GM18867 (cell line): ENCODE results near the gene MRTFA.
A peak's percentile ranks its signal among the peaks of the same experiment; 100 is the strongest.
"Not testable (repeated sequence)": the region's sequence is repeated elsewhere in the genome, so short reads cannot be mapped to it uniquely, and the experiment has no call there.

Source experiments
- ATAC-seq: cut with Tn5 transposase; IDR thresholded peaks from one replicate; pipeline ENCODE4 v1.9.1; 2021; ENCODE audit warnings: mild to moderate bottlenecking, moderate library complexity; ENCODE audit not compliant: unreplicated experiment

Gene MRTFA

DNA sequence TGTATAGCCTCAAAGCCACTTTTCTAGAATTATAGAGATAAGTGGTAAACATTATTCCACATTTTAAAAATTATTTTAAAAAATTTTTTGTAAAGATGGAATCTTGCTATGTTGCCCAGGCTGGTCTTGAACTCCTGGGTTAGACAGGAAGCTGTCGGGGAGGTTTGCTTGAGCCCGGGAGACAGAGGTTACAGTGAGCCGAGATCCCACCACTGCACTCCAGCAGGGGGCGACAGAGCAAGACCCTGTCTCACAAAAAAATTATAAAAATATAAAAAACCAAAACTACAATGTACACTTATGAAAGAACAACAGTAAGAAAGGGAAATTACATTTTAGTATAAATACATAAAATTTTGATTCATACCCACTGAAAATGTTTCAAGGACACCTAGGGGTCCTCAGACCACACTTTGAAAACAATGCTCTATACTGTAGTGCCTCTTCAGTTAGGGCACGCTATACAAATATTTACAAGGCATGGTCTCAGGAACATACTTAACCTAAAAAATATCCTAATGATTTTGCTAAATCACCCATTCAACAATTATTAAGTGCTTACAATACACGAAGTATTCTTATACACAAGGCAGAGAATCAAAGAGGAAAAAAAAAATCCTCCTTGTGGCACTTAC is 111.2 kb downstream of the MRTFA start:
- ATAC-seq, result no peak

DNA sequence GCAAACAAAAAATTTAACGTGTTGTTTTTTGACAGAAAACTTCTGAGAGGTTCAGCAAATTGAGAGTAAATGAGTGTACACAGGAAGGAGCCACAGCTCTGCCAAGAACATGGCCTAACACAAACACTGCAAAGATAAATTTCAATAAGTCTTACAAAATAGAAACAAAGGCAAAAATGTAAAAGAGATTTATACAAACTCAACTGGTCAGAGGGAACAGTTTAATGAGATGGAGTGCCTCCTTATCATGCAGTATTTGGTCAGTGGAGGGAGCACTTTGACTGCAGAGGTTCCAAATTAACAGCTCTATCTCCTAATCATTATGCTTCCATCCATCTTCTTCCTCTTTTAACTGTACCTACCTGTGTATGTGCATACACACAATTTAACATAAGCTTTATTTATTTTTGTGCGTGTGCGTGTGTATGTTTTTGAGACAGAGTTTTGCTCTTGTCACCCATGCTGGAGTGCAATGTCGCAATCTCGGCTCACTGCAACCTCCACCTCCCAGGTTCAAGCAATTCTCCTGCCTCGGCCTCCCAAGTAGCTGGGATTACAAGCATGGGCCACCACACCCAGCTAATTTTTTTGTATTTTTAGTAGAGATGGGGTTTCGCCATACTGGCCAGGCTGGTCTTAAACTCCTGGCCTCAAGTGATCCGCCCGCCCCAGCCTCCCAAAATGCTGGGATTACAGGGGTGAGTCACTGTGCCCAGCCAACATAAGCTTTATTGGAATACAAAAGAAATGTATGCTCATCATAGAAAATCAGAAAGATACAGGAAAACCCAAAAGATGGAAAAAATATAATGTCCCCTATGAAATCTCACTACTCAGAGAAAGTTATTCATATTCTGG is 111.9 kb downstream of the MRTFA start:
- no peak for ATAC-seq

DNA sequence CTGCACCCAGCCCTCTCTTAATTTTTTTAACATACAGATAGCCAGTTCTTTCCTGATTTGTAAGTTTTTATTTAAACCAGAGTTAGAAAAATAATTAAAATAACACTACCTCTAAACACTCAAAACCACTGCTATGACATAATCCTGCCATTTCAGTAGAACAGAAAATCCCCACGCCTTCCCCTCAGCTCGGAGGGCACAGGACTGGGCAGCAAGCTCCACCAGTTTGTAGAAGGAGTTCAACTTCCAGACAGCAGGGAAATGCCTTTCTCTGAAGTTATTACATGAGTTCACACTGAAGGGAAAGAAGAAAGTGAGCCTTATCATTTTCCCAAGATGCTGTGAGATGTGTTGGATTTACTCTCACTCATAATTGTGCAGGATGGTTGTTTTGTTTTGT is 114.4 kb downstream of the MRTFA start:
- no peak for ATAC-seq

DNA sequence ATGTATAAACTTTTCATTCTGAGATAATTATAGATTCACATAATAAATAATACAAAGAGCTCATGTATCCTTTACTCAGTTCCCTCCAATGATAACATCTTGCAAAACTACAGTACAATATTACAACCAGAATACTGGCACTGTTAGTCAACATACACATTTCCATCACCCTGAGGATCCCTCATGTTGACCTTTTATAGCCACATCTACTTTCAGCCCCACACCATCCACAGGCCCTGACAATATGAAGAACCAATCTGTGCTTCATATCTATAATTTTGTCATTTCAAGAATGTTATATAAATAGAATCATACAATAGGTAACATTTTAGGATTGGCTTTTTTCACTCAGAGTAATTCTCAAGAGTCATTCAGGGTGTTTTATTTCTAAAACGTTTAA is 115.5 kb downstream of the MRTFA start:
- no peak for ATAC-seq

DNA sequence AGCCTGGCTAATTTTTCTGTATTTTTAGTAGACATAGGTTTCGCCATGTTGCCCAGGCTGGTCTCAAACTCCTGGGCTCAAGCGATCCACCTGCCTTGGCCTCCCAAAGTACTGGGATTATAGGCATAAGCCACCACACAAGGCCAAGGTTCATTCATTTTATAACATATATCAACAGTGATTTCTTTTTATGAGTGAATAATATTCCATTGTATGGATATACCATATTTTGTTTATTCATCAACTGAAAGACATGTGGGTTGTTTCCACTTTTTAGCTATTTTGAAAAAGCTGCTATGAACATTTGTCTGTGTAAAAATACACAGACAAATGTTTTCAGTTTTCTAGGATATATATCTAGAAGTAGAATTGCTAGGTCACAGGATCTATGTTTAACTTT is 116.0 kb downstream of the MRTFA start:
- no peak for ATAC-seq

DNA sequence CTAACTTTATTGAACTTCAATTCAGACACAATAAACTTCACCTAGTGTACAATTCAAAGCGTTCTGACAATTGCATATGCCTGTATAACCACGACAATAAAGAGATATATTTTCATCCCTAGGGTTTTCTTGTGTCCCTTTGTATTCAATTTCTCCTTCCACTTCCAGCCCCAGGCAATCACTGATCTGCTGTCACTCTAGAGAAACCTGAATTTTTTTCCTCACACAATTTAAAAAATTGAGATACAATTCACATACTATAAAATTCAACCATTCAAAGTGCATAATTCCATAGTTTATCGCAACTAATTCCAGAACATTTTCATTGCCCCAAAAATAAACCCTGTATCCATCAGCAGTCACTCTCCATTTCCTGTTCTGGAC is 116.6 kb downstream of the MRTFA start:
- no peak for ATAC-seq

DNA sequence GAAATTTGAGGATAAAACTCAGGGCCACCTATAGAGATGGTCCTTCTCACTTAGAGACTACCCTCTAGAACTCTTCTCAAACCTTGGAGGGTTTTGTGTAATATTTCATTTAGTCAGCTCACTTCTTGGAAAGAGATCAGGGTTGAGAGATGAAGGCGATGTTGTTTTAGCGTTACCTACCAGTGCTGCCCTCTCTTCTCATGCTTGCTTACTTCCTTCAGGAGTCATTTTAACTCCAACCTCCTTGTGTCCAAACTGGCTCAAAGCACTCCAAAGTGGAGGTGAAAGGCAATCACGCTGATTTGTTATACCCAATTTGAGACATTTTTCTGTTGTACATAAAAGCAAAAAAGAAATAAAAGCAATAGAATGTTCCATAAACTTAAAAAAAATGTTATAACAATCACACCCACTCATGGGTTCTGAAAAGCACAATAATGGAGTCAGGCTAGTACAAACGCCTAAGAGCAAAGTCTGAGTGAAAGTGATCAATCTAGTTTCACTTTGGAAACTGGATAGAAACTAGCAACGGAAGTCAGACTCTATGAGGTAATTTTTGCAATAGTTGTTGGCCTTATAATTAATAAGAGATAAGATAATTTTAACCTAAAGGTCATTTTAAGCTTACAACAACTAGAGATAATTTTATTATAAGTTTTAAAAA is 117.1 kb downstream of the MRTFA start:
- ATAC-seq, result peak; percentile 69

DNA sequence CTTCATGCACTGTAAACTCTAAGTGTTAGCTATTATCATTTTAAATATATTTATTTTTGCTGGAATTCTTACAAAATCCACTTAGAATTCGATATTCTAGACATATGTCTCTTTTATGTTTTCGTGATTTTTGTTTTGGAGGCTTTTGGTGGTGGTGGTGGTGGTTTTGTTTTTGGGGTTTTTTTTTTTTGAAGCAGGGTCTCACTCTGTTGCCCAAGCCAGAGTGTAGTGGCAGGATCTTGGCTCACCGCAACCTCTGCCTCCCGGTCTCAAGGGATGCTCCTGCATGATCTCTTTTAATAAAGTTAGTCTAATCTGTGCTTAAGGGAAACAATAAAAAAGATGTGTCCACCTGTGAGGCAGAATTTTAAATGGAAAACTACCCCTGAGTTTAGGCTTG is 117.7 kb downstream of the MRTFA start:
- no peak for ATAC-seq

DNA sequence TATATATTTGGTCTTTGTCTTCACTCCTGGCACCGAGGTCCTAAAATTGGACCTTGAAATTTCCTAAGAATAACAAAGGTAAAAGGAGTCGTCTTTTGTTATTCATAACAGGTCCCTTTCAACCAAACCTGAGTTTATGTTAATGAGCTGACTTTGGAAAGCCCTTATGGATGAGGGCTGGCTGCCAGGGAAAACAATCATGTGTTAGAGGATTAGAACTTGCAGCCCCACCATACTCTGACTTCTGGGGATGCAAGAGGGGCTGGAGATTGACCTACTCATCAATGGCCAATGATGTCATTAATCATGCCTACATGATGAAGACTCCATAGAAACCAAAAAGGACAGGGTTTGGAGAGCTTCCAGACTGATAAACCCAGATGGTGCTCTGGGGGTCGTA is 118.9 kb downstream of the MRTFA start:
- ATAC-seq, result no peak

DNA sequence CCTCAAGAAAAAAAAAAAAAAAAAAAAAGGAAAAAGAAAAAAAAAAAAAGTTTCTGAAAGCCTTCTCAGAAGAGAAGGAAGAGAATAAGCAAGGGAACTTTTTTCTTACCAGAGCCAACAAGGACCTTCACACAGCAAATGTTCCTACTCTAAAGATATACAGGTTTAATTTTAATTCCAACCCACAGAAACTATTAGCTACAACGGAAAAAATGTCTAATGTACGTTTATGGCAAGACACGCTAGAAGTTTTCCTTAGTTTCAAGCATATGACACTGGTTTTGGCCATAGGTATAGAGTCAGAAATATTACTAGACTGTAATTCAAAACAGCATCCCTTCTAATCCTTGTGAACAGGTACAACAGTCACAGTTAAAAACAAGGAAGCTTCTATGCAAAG is 120.1 kb downstream of the MRTFA start:
- no peak for ATAC-seq

DNA sequence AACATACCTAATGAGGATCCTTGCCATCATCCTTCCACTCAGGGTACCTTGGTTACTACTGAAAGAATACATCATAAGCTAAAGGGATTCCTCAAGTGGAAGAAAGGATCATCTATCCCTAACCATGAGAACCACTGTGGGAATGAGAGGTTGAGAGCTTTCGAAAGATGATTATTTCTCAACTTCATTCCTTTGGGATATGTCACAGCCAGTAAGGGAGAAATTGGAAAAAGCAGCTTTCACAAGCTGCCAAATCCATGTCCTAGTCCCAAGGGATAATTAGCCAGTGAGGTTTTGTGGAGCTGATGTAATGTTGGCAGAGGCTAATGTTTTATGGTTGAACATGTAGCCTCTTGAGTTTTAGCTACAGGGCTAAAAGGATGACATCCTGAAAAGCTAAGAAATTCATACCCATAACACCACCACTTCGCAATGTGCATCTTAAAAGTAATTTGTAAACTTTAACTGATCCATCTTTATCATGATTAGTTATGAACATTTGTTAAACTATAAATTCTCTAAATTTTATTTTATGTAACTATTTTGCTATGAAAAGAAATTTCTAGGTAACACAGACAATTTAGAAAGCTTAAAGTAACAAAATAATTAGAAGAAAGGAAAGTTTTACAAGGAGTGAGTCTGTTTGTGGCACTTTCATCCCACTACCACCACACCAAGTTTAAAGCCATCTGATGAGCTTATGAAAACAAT is 123.9 kb downstream of the MRTFA start:
- ATAC-seq, result no peak

DNA sequence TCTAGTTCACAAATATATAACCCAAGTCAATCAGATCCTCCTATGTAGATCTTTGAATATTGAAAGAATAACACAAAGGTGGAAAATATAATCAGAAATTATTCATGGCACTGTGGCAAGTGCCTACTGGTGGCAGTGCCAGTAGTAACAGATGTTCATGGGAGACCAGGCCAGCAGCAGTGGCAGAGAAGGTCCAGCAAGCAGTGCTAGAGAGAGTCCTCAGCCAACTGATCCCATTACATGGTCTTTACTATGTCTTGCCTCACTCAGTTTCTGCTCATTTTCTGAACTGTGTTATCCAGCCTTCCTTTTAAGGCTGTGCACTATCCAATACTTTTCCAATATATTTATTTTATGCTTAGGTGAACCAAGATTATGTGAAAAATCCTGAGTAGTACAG is 124.9 kb downstream of the MRTFA start:
- ATAC-seq, result no peak

DNA sequence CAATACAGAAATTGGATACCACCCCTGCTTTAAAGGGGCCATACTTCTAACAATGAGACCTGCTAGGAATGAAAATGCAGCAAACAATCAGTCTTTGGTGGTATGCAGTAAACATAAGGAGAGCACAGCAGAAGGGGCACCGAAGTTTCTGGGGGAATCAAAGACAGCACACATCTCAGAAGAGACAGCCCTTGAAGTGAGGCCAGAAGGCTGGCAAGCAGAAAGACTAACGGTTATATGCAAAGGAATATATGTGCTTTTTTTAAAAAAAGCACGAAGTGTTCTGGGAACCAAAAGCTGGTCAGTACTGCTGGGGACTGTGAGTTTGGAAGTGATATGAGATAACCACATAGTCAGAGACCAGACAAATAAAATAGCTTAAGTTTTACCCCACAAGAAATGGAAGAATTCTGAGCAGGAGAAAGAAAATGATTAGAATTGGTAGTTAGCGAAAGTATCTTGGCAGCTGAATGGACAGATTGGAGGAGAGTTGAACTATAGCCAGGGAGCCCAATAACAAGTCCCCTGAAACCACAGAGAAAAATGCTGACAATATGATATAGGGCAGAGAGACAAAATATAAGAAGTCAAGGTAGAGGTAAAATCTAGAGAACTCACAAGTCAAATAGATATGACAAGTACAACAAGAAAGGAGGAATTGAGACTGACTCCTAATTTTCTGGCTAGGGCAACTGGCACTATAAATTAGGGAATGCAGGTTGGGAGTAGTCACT is 125.7 kb downstream of the MRTFA start:
- no peak for ATAC-seq

DNA sequence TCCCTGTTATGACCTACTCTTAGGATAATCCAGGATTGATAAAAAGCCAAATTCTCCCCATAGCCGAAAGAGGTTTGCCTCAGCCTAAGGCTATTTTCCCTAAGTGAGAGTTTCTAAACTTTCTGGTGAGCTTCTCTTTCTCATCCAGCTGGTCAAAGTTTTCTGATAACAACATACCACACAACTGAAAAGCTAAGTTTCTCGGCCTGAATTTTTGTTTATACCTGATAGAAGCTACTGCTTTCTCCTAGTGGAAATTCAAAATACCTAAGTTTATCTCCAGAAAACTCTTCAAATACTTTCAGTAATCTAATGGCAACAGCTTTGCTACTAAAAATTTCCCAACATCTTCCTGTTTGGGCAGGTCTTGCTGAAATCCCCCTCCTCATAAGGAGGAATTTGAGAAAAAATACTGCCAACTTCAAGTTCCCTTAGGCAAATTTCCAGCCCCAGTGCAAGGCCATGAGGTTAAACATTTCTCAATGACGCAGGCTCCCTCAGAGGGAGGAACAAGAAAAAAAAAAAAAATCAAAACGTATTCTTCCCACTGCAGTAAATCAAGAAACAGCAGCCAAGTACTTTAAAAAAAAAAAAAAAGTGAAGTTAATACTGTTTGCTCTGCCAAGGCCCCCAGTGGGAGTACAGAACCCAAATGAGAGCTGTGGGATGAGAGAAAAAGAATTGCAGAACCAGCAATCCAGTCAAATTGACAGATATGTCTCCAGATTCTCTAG is 127.0 kb downstream of the MRTFA start:
- ATAC-seq, result no peak

DNA sequence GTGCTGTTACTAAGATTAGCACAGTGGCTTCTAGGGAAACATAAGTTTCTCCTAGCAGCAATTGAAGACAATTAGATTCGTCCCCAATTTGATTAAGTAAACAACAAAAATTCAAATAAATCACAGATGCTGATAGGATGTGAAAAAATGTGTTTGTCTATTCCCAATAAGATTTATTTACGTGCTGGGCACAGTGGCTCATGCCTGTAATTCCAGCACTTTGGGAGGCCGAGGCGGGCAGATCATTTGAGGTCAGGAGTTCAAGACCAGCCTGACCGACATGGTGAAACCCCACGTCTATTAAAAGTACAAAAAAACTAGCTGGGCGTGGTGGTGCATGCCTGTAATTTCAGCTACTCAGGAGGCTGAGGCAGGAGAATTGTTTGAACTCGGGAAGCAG is 128.5 kb downstream of the MRTFA start:
- ATAC-seq, result not testable (repeated sequence)

DNA sequence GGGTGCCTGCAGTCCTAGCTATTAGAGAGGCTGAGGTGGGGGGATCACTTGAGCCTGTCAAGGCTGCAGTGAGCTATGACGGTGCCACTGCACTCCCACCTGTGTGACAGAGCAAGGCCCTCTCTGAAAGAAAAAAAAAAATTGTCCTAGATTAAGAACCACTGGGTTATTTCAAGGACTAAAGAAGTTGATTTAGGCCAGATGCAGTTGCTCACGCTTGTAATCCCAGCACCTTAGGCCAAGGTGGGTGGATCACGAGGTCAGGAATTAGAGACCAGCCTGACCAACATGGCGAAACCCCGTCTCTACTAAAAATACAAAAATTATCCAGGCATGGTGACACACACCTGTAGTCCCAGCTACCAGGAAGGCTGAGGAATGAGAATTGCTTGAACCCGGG is 129.0 kb downstream of the MRTFA start:
- ATAC-seq, result no peak

DNA sequence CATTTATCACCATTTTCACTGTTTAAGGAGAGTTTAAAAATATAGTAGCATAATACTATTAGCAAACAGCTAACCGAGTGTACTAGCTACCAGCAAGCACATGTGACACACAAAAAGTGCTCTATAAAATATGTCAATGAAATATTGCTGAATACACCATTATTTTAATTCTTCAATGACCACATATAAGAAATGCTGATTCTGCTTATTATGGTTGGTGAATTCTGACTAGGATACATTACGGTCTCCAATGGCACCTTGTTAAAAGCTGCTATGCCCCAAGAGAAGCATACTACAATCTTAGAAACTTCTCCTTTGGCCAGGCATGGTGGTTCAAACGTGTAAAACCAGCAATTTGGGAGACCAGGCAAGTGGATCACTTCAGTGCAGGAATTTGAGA is 129.8 kb downstream of the MRTFA start:
- no peak for ATAC-seq

DNA sequence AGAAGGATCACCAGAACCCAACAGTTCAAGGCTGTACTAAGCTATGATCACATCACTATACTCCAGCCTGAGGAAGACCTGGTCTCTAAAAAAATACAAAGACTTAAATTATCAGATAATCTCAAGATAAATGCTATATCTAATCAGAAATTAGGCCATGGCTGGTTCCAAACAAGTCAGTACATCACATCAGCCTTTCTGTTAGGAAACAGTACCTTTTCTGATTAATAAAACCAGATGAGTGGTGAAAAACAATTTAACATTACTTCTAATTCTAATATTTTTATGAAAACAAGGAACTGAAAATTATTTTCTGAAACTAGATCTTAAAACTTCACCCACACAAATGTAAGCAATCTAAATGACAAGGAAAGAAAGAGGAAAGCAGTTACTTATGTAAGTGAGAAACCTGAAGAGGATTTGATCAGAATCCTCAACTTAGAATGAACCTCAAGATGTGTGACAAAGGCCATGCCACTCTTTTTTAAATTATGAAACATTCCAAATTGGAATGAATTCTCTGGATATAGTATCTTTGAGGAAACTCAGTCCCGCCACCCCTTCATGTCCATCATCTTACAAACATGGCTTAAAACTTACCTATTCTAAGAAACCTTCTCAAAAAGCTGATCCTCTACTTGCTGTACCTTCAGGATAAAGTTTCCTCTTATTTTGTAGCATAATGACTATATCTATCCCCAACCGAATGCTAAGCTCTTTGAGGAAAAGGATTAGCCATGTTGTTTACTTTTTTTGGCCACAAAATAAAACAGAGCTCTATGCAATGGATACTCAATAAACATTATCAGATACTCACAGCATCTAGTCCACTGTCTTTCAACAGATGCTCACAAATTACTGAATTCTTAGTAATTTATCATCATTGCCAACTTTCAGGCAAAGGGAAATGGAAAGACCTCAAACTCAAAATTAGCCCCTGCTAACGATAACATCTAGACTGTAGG is 132.0 kb downstream of the MRTFA start:
- no peak for ATAC-seq

DNA sequence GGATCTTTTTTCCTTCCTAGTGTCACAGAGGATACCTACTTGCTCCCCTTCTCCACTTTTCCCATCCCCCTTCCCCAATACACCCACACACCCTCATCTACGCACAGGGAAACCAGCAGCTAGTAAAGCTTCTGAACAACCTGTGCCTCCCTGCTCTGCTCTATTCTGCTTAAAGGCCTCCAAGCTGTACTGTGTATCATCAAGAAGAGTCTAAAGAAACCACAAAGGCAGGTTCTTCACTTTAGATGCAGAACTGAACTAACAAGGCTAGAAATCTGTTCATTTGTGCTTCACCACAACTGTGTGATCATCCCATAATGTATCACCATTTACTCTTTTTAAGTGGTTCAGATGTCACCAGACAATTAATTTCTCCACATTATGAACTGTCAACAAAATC is 133.6 kb downstream of the MRTFA start:
- ATAC-seq, result no peak
